Body of pancreas (tissue), 4 donors: ENCODE data around the gene STK17A. TPM values are rescaled to one million over a fixed set of nuclear protein-coding genes. Genes with fewer than 3 reads are reported as not detected.
"Not testable (repeated sequence)": the region's sequence is repeated elsewhere in the genome, so short reads cannot be mapped to it uniquely, and the experiment has no call there.

Experiments
- ATAC-seq: fragments of 150-250 bp; one replicate; pipeline ENCODE4 v1.9.1; 2016
- DNase-seq, 4 donors: peaks; one replicate each; pipeline ENCODE4 v3.0.0-alpha.2; 2019
- H3K27ac ChIP-seq, 4 donors: fragments of 200-600 bp; sonication (generic); 1 replicate in 3 of 4; 2 replicates in 1 of 4; pipeline versions ENCODE4 v1.5.1 to v1.6.1; 2016 to 2019; ENCODE audit warnings: mild to moderate bottlenecking in 1 of 4, mixed read lengths in 1 of 4, moderate library complexity in 1 of 4
- H3K27me3 ChIP-seq, 2 donors: fragments of 200-600 bp; sonication (generic); one replicate each; pipeline ENCODE4 v1.6.0; 2016; ENCODE audit warnings: mild to moderate bottlenecking in 1 of 2
- H3K36me3 ChIP-seq, 2 donors: fragments of 200-600 bp; sonication (generic); replicated peaks in 1 of 2; 2 replicates each; pipeline ENCODE4 v1.5.1; 2016; ENCODE audit warnings: low read depth in 2 of 2; ENCODE audit not compliant: insufficient read depth in 1 of 2
- H3K4me1 ChIP-seq: fragments of 200-600 bp; sonication (generic); one replicate; pipeline ENCODE4 v1.6.0; 2016
- H3K4me3 ChIP-seq, 2 donors: fragments of 200-600 bp; sonication (generic); 1 replicate in 1 of 2; 2 replicates in 1 of 2; pipeline ENCODE4 v1.5.1; 2016 to 2019
- H3K9me3 ChIP-seq, 3 donors: fragments of 200-600 bp; sonication (generic); 1 replicate in 2 of 3; 2 replicates in 1 of 3; pipeline ENCODE4 v1.5.1; 2016
- CTCF ChIP-seq, 7 experiments: fragments of 450-650 bp in 4 of 7; fragments of 200-600 bp in 3 of 7; sonication (generic) in 3 of 7; IDR thresholded peaks; one replicate each; pipeline ENCODE4 v1.5.1; 2016 to 2019; ENCODE audit warnings: antibody characterized with exemption in 7 of 7
- POLR2A ChIP-seq, 3 donors: fragments of 450-650 bp; IDR thresholded peaks; one replicate each; pipeline ENCODE4 v1.6.1; 2016; ENCODE audit warnings: antibody characterized with exemption in 3 of 3, mild to moderate bottlenecking in 2 of 3
- WGBS, 2 donors: methylation state at CpG; one replicate each; pipeline ENCODE4 v1.1.5; 2017; 5-methylcytosine and 5-hydroxymethylcytosine counted together
- intact Hi-C: fragments of 100-400 bp; cut with DNase I; formaldehyde crosslinking; loops from one replicate; pipeline ENCODE4 v1.15.1; 2023
- total RNA-seq, 2 donors: library from RNA; depleted of rRNA; stranded (reverse); fragments of >200 nt; gene quantifications; one replicate each; pipeline ENCODE4 v1.1.0, GENCODE V29; 2016

STK17A gene
- total RNA-seq, 2 donors from 2014 or later, result 8.6 to 18.7 TPM

GRCh38 chr7:43583424-43584194, 701 bp downstream of the STK17A start:
- TF ChIP-seq CTCF (IDR thresholded peaks at IDR 0.05), result peak in 4 of 7 experiments; percentile 7 to 23 (median 13)
- peak in 2 of 3 donors; percentile 38 to 63 for TF ChIP-seq POLR2A (IDR thresholded peaks at IDR 0.05)

DNA sequence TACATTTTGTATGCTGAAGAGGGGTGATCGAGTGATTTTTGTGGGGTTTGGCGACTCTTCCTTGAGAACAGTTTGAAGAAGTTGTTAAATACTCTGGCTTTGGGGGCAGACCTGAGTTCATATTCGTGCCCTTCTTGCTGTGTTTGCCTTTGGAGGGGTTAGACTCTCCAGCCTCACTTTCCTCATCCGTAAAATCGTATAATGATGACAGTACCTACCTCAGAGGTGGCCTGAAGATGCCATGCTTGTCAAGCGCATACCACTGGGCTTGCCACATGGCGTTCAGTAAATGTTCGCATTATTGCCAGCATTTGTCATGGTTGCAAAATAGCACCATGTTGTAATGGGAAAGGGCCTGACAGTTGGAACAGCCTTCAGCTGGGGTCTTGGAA, 1.3 kb downstream of the STK17A start:
- Histone ChIP-seq H3K9me3 (no peaks in the 10 kb centered on the region), H3K36me3 (no peaks in the 10 kb centered on the region), H3K27ac (peak overlapping the region; percentile 90 to 97 (median 95)), H3K27me3 (no peaks in the 10 kb centered on the region), H3K4me3 (peak overlapping the region in 1 of 2 donors; percentile 46), H3K4me1 (peaks cover 51% of the 10 kb centered on the region)
- no peak for TF ChIP-seq POLR2A (IDR thresholded peaks at IDR 0.05)
- no peak for TF ChIP-seq CTCF (IDR thresholded peaks at IDR 0.05)
- peak; percentile 45 to 62 (median 54) for DNase-seq
- intact Hi-C loops, result loop anchor here (5.0 kb wide), 1 partner anchor 118 kb away; no protein-coding TSS in a partner anchor
- no peak for ATAC-seq
- WGBS, 2 donors, result 5 to 6% methylated on average over 8 of the region's 8 CpGs

More at GRCh38 chr7:43583424-43584194, 701 bp downstream of the STK17A start:
- Histone ChIP-seq H3K9me3 (no peaks in the 10 kb centered on the region), H3K27me3 (no peaks in the 10 kb centered on the region), H3K4me1 (peaks cover 47% of the 10 kb centered on the region), H3K4me3 (peak overlapping the region; percentile 46 to 56), H3K27ac (peak overlapping the region; percentile 90 to 97 (median 95)), H3K36me3 (no peaks in the 10 kb centered on the region)
- ATAC-seq (peak; percentile 47), DNase-seq (peak; percentile 79 to 89 (median 82))
- intact Hi-C loops, result loop anchor here (5.0 kb wide), 1 partner anchor 119 kb away; no protein-coding TSS in a partner anchor
- 0% methylated on average over 23 to 65 of the region's 66 CpGs for WGBS, 2 donors

DNA sequence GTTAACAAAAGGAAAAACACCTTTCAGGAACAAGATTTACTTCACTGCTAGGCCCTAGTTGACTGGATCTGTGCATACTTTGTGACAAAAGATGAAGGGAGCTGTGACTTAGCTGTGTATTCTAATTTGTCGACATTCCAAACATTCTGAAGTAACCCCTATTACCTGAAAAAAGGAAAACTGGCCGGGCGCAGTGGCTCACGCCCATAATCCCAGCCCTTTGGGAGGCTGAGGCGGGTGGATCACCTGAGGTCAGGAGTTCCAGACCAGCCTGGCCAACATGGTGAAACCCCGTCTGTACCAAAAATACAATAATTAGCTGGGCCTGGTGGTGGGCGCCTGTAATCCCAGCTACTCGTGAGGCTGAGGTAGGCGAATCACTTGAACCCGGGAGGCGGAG, 1.8 kb downstream of the STK17A start:
- not testable (repeated sequence) for H3K4me3 ChIP-seq, H3K27me3 ChIP-seq, H3K9me3 ChIP-seq, H3K36me3 ChIP-seq, DNase-seq, ATAC-seq
- Histone ChIP-seq H3K27ac (peak overlapping the region; percentile 90 to 97 (median 95)), H3K4me1 (peaks cover 51% of the 10 kb centered on the region)
- WGBS, 2 donors, result 50 to 56% methylated on average over 8 to 11 of the region's 11 CpGs
- intact Hi-C loops, result loop anchor here (5.0 kb wide), 1 partner anchor 118 kb away; no protein-coding TSS in a partner anchor

- WGBS, 2 donors, result 26% methylated on average over 2 of the region's 2 CpGs
- Histone ChIP-seq H3K9me3 (no peaks in the 10 kb centered on the region), H3K4me1 (peaks cover 55% of the 10 kb centered on the region), H3K4me3 (no peak overlapping the region), H3K27ac (peak overlapping the region in 3 of 4 donors; percentile 90 to 97 (median 96)), H3K36me3 (no peaks in the 10 kb centered on the region), H3K27me3 (no peaks in the 10 kb centered on the region)
- intact Hi-C loops, result no loop called here
- ATAC-seq, result no peak
- TF ChIP-seq POLR2A (IDR thresholded peaks at IDR 0.05) (no peak), CTCF (IDR thresholded peaks at IDR 0.05) (no peak)
- DNase-seq, result no peak
Measured at GRCh38 chr7:43585562-43585961, 2.7 kb downstream of the STK17A start.

DNA sequence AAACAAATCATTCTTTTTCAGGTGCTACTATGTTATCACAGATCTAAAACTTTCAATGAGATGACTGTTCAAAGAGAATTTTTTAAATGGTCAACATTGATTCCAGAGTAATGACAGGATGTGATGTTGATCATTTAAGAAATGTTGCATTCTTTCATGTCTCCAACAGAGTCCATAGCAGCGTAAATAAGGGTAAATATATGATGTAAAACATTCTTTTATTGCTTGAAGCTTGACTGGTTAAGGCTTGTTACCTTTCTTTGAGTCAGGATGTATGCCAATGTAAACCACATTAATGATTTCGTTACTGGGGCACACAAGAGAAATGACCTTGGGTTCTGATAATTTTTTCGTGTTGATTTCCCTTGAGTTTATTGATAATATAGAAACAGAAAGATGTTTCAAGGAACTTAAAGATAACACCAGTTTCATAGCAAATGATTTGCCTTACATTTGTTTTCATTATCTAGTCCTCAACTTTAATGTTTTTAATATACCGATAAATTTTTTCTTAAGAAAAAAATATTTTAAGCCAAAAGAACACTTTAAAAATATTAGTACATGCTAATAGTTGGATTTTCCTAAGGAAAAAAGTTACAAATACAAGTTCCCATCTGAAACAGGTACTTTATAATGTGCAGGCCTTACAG, 3.5 kb downstream of the STK17A start:
- Histone ChIP-seq H3K9me3 (no peaks in the 10 kb centered on the region), H3K4me3 (no peak overlapping the region), H3K36me3 (no peaks in the 10 kb centered on the region), H3K4me1 (peaks cover 61% of the 10 kb centered on the region), H3K27ac (peak overlapping the region in 2 of 4 donors; percentile 90 to 97), H3K27me3 (no peaks in the 10 kb centered on the region)
- ATAC-seq (no peak), DNase-seq (no peak)
- WGBS, 2 donors, result 9 to 15% methylated on average over 4 of the region's 4 CpGs
- no peak for TF ChIP-seq CTCF (IDR thresholded peaks at IDR 0.05)
- no peak for TF ChIP-seq POLR2A (IDR thresholded peaks at IDR 0.05)
- intact Hi-C loops, result no loop called here
